Uterus (tissue), 2 donors: ENCODE results near the gene PAPSS1.

Source experiments
- POLR2A ChIP-seq, 2 donors: fragments of 450-650 bp; IDR thresholded peaks; one replicate each; pipeline ENCODE4 v1.6.1; 2016; ENCODE audit warnings: antibody characterized with exemption in 2 of 2, mild to moderate bottlenecking in 1 of 2, moderate library complexity in 1 of 2
- TF ChIP-seq, protein P1 (sequence below), 4 experiments: fragments of 200-600 bp in 2 of 4; fragments of 450-650 bp in 2 of 4; sonication (generic) in 2 of 4; IDR thresholded peaks; one replicate each; pipeline ENCODE4 v1.5.1; 2016 to 2019; ENCODE audit warnings: antibody characterized with exemption in 4 of 4, mild to moderate bottlenecking in 2 of 4, moderate library complexity in 1 of 4

GRCh38 chr4:107643021-107643420, 77.0 kb downstream of the PAPSS1 start:
- TF ChIP-seq, protein P1, sequence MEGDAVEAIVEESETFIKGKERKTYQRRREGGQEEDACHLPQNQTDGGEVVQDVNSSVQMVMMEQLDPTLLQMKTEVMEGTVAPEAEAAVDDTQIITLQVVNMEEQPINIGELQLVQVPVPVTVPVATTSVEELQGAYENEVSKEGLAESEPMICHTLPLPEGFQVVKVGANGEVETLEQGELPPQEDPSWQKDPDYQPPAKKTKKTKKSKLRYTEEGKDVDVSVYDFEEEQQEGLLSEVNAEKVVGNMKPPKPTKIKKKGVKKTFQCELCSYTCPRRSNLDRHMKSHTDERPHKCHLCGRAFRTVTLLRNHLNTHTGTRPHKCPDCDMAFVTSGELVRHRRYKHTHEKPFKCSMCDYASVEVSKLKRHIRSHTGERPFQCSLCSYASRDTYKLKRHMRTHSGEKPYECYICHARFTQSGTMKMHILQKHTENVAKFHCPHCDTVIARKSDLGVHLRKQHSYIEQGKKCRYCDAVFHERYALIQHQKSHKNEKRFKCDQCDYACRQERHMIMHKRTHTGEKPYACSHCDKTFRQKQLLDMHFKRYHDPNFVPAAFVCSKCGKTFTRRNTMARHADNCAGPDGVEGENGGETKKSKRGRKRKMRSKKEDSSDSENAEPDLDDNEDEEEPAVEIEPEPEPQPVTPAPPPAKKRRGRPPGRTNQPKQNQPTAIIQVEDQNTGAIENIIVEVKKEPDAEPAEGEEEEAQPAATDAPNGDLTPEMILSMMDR (IDR thresholded peaks at IDR 0.05) = no peak
- no peak for TF ChIP-seq POLR2A (IDR thresholded peaks at IDR 0.05)
